Upper lobe of left lung (tissue), 6 donors: ENCODE measurements around the gene SLC12A1. TPM values are rescaled to one million over a fixed set of nuclear protein-coding genes. Genes with fewer than 3 reads are reported as not detected.

Source experiments
- ATAC-seq, 2 donors: fragments of 200-7000 bp; cut with Tn5 transposase; one replicate each; pipeline ENCODE4 v1.9.1; 2022; ENCODE audit warnings: mild to moderate bottlenecking in 2 of 2, moderate library complexity in 2 of 2; ENCODE audit not compliant: low FRiP score in 2 of 2
- DNase-seq, 2 donors: peaks; one replicate each; pipeline ENCODE4 v3.0.0-alpha.2; 2019 to 2020
- H3K27ac ChIP-seq, 4 donors: fragments of 200-600 bp; sonication (generic); one replicate each; pipeline ENCODE4 v1.5.1; 2016 to 2019
- H3K27me3 ChIP-seq, 4 donors: fragments of 200-600 bp; sonication (generic); one replicate each; pipeline ENCODE4 v1.5.1; 2017 to 2019
- H3K36me3 ChIP-seq, 4 donors: fragments of 200-600 bp; sonication (generic); one replicate each; pipeline ENCODE4 v1.5.1; 2016 to 2019
- H3K4me1 ChIP-seq, 4 donors: fragments of 200-600 bp; sonication (generic); one replicate each; pipeline ENCODE4 v1.5.1; 2018 to 2019
- H3K4me3 ChIP-seq, 4 donors: fragments of 200-600 bp; sonication (generic); one replicate each; pipeline ENCODE4 v1.5.1; 2017 to 2019; ENCODE audit warnings: mild to moderate bottlenecking in 2 of 4, moderate library complexity in 1 of 4
- H3K9me3 ChIP-seq, 4 donors: fragments of 200-600 bp; sonication (generic); one replicate each; pipeline ENCODE4 v1.5.1; 2018 to 2019
- EP300 ChIP-seq, 4 donors: sonication (generic); formaldehyde crosslinking; IDR thresholded peaks; one replicate each; pipeline ENCODE4 v1.5.1; 2017; ENCODE audit warnings: antibody characterized with exemption in 4 of 4, control low read depth in 2 of 4
- POLR2A ChIP-seq, 4 donors: fragments of 450-650 bp; IDR thresholded peaks; one replicate each; pipeline ENCODE4 v1.5.1; 2016 to 2017; ENCODE audit warnings: antibody characterized with exemption in 4 of 4, mild to moderate bottlenecking in 2 of 4
- POLR2AphosphoS5 ChIP-seq, 2 donors: sonication (generic); formaldehyde crosslinking; IDR thresholded peaks; one replicate each; pipeline ENCODE4 v1.5.1; 2017; ENCODE audit warnings: antibody characterized with exemption in 2 of 2
- WGBS, 2 donors: methylation state at CpG; one replicate each; pipeline ENCODE4 v1.1.5; 2017 to 2018; 5-methylcytosine and 5-hydroxymethylcytosine counted together
- total RNA-seq, 6 donors: library from RNA; depleted of rRNA in 4 of 6; stranded (reverse); fragments of >200 nt in 4 of 6; gene quantifications; one replicate each; pipeline versions ENCODE4 v1.1.0 to v1.2.1, GENCODE V29; 2016 to 2021
- TF ChIP-seq, protein P1 (sequence below), 6 experiments: fragments of 450-650 bp in 4 of 6; fragments of 200-600 bp in 2 of 6; sonication (generic) in 2 of 6; IDR thresholded peaks; one replicate each; pipeline ENCODE4 v1.5.1; 2016 to 2019; ENCODE audit warnings: antibody characterized with exemption in 6 of 6
- donor health status: DM: no; HTN: no; CAD: no; lungs with moderate emphysema.
- donor health status: DM: no; HTN: yes; CAD: no; lungs with severe emphysema.

The SLC12A1 gene
- total RNA-seq, 6 donors from 2014 or later, result not detected

DNA sequence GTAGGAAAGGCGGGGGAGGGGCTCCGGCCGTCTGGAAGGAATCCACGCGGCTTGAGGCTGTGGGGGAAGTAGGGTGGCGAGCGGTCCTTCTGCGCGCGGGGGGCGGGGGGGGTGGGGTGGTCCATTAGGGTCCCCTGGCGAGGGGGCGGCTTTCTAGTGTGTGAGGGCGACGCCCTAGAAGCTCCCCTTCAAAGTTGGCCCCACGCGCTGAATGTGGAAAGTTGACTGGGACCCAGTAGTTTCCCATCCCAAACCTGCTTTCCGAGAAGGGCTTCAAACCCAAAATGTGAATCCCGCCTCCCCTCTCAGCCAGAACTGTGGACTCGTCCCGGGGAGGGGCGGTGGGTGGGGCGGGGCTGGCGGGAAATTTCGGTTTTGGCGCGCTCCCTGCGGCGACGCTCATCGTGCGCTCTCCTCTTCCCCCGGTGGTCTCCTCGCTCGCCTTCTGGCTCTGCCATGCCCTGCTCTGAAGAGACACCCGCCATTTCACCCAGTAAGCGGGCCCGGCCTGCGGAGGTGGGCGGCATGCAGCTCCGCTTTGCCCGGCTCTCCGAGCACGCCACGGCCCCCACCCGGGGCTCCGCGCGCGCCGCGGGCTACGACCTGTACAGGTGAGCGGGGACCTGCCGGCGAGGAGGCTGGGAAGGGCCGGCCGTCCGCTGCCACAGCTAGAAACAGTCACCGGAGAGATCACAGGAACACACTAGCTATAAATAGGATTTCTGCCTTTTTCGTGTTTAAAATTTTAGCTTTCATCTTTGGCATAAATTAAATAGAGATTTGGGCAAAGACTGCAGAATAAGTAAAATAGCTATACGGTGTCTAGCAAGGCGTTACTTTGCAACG is 125.9 kb downstream of the SLC12A1 start:
- Histone ChIP-seq H3K27ac (peak overlapping the region; percentile 96 to 98 (median 96)), H3K4me3 (peak overlapping the region; percentile 72 to 97 (median 92)), H3K27me3 (no peaks in the 10 kb centered on the region), H3K4me1 (peaks cover 14 to 19% (median 15%) of the 10 kb centered on the region in 4 donors), H3K36me3 (peaks cover 0 to 36% (median 2%) of the 10 kb centered on the region in 4 donors), H3K9me3 (no peaks in the 10 kb centered on the region)
- DNase-seq, result peak; percentile 44 to 92
- WGBS, 2 donors, result 1% methylated on average over 13 to 54 of the region's 64 CpGs
- ATAC-seq, result peak; percentile 81 to 91
- TF ChIP-seq EP300 (IDR thresholded peaks at IDR 0.05) (no peak), POLR2AphosphoS5 (IDR thresholded peaks at IDR 0.05) (no peak), POLR2A (IDR thresholded peaks at IDR 0.05) (no peak)
- TF ChIP-seq, protein P1, sequence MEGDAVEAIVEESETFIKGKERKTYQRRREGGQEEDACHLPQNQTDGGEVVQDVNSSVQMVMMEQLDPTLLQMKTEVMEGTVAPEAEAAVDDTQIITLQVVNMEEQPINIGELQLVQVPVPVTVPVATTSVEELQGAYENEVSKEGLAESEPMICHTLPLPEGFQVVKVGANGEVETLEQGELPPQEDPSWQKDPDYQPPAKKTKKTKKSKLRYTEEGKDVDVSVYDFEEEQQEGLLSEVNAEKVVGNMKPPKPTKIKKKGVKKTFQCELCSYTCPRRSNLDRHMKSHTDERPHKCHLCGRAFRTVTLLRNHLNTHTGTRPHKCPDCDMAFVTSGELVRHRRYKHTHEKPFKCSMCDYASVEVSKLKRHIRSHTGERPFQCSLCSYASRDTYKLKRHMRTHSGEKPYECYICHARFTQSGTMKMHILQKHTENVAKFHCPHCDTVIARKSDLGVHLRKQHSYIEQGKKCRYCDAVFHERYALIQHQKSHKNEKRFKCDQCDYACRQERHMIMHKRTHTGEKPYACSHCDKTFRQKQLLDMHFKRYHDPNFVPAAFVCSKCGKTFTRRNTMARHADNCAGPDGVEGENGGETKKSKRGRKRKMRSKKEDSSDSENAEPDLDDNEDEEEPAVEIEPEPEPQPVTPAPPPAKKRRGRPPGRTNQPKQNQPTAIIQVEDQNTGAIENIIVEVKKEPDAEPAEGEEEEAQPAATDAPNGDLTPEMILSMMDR (IDR thresholded peaks at IDR 0.05), result no peak

DNA sequence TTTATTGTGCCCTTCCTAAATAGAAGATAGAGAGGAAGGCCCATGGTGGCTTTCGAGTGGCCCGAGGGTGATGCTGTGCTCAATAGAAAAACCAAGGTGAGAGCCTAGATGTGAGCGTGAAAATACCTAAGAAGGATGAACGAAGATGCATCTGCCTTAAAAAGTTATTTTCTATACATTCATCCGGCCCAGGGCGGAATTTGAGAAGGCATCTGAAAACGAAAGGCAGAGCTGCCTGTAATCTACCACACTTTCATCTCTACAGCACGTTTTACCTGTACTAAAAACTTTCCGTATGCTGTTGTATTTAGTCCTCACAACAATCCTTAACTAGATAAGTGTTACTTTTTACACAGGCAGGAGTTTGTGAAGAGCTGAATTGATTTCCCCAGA is 126.5 kb downstream of the SLC12A1 start:
- no peak for ATAC-seq
- DNase-seq, result no peak
- no peak for TF ChIP-seq POLR2A (IDR thresholded peaks at IDR 0.05)
- TF ChIP-seq, protein P1 (IDR thresholded peaks at IDR 0.05), result no peak
- no peak for TF ChIP-seq EP300 (IDR thresholded peaks at IDR 0.05)
- no peak for TF ChIP-seq POLR2AphosphoS5 (IDR thresholded peaks at IDR 0.05)
- WGBS, 2 donors, result 44 to 49% methylated on average over 9 of the region's 9 CpGs
- Histone ChIP-seq H3K4me1 (peaks cover 14 to 19% (median 15%) of the 10 kb centered on the region in 4 donors), H3K9me3 (no peaks in the 10 kb centered on the region), H3K36me3 (peaks cover 0 to 41% (median 3%) of the 10 kb centered on the region in 4 donors), H3K27me3 (no peaks in the 10 kb centered on the region), H3K27ac (no peak overlapping the region), H3K4me3 (peak overlapping the region in 3 of 4 donors; percentile 91 to 97 (median 92))

DNA sequence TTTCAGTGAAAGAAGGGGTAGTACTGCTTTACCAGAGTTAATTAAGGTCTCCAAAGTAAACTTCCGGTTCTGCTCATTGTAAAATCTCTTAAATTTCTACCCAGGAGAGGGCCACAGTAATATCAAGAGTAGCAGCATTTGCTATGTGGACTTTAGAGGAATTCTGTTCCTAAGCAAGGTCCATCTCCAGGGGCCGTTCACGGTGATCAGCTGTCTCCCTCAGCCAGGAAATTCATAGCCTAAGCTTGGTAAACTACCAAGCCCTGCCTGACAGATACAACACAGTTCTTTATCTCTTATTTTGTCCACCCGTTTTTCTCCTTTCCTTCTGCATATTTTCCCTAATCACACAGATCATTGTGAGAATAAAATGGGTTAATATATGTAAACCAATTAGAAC is 127.4 kb downstream of the SLC12A1 start:
- DNase-seq, result no peak
- 34 to 49% methylated on average over 4 of the region's 4 CpGs for WGBS, 2 donors

DNA sequence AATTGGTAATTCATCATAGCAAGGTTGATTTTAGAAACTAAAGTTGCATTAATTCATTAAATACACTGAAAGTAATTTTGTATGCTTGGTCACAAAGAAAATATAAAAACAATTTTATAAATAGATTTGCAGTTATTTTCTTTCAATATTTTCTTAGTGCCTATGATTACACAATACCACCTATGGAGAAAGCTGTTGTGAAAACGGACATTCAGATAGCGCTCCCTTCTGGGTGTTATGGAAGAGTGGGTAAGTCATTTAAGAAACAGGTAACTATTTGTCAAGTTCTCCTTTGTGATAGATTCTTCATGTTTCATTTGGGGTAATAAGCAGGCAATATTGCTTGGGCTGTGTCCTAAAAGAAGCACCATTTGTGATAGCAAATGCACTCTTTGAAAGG is 128.2 kb downstream of the SLC12A1 start:
- no peaks in the 10 kb centered on the region for H3K9me3 ChIP-seq
- peaks cover 14 to 19% (median 15%) of the 10 kb centered on the region in 4 donors for H3K4me1 ChIP-seq
- no peak overlapping the region for H3K27ac ChIP-seq
- no peak overlapping the region for H3K4me3 ChIP-seq
- H3K36me3 ChIP-seq, result peaks cover 0 to 51% (median 3%) of the 10 kb centered on the region in 4 donors
- H3K27me3 ChIP-seq, result no peaks in the 10 kb centered on the region
- DNase-seq, result no peak
- no peak for ATAC-seq
- 68 to 74% methylated on average over 2 of the region's 2 CpGs for WGBS, 2 donors
- no peak for TF ChIP-seq EP300 (IDR thresholded peaks at IDR 0.05)
- no peak for TF ChIP-seq POLR2A (IDR thresholded peaks at IDR 0.05)
- TF ChIP-seq POLR2AphosphoS5 (IDR thresholded peaks at IDR 0.05), result no peak
- TF ChIP-seq, protein P1 (IDR thresholded peaks at IDR 0.05), result no peak

More for the DNA sequence above, 127.4 kb downstream of the SLC12A1 start:
- Histone ChIP-seq H3K27ac (no peak overlapping the region), H3K36me3 (peaks cover 0 to 48% (median 3%) of the 10 kb centered on the region in 4 donors), H3K9me3 (no peaks in the 10 kb centered on the region), H3K4me1 (peaks cover 14 to 19% (median 15%) of the 10 kb centered on the region in 4 donors), H3K4me3 (no peak overlapping the region), H3K27me3 (no peaks in the 10 kb centered on the region)
- TF ChIP-seq POLR2AphosphoS5 (IDR thresholded peaks at IDR 0.05) (no peak), EP300 (IDR thresholded peaks at IDR 0.05) (no peak), POLR2A (IDR thresholded peaks at IDR 0.05) (no peak)
- TF ChIP-seq, protein P1 (IDR thresholded peaks at IDR 0.05), result no peak
- ATAC-seq, result no peak
